Heart left ventricle (tissue), 16 donors: ENCODE results near the gene TMEM163. TPM values are rescaled to one million over a fixed set of nuclear protein-coding genes. Genes with fewer than 3 reads are reported as not detected.

Source experiments
- ATAC-seq, 4 donors: fragments of 200-7000 bp; cut with Tn5 transposase; one replicate each; pipeline ENCODE4 v1.9.1; 2020 to 2022; ENCODE audit warnings: moderate library complexity in 4 of 4, mild to moderate bottlenecking in 3 of 4, moderate number of reproducible peaks in 1 of 4
- DNase-seq, 5 donors: peaks; one replicate each; pipeline ENCODE4 v3.0.0-alpha.2; 2020
- H3K27ac ChIP-seq, 12 donors: fragments of 200-600 bp; sonication (generic) in 4 of 12; one replicate each; pipeline versions ENCODE4 v1.5.0 to v1.8.0; 2016 to 2022; ENCODE audit warnings: mild to moderate bottlenecking in 2 of 12
- H3K27me3 ChIP-seq, 9 donors: fragments of 200-600 bp; sonication (generic) in 2 of 9; one replicate each; pipeline versions ENCODE4 v1.5.1 to v1.8.0; 2016 to 2022; ENCODE audit warnings: mild to moderate bottlenecking in 3 of 9
- H3K36me3 ChIP-seq, 9 donors: fragments of 200-600 bp; sonication (generic) in 2 of 9; one replicate each; pipeline versions ENCODE4 v1.5.0 to v1.8.0; 2018 to 2022; ENCODE audit warnings: mild to moderate bottlenecking in 2 of 9
- H3K4me1 ChIP-seq, 12 donors: fragments of 200-600 bp; sonication (generic) in 4 of 12; one replicate each; pipeline versions ENCODE4 v1.5.0 to v1.8.0; 2016 to 2022; ENCODE audit warnings: mild to moderate bottlenecking in 3 of 12
- H3K4me3 ChIP-seq, 12 donors: fragments of 200-600 bp; sonication (generic) in 4 of 12; one replicate each; pipeline versions ENCODE4 v1.5.0 to v1.8.0; 2017 to 2022; ENCODE audit warnings: mild to moderate bottlenecking in 9 of 12, moderate library complexity in 4 of 12
- H3K9me3 ChIP-seq, 12 donors: fragments of 200-600 bp; sonication (generic) in 4 of 12; one replicate each; pipeline versions ENCODE4 v1.5.0 to v1.8.0; 2016 to 2022; ENCODE audit warnings: mild to moderate bottlenecking in 1 of 12
- POLR2A ChIP-seq, 2 donors: fragments of 450-650 bp; IDR thresholded peaks; one replicate each; pipeline ENCODE4 v1.6.1; 2017; ENCODE audit warnings: antibody characterized with exemption in 2 of 2, mild to moderate bottlenecking in 2 of 2, moderate library complexity in 2 of 2
- WGBS, 4 donors: extraction: QIAGEN DNeasy Blood & Tissue Kit in 2 of 4; methylation state at CpG; one replicate each; pipeline versions ENCODE4 v1.1.5 to v1.1.7; 2013 to 2018; 5-methylcytosine and 5-hydroxymethylcytosine counted together
- intact Hi-C, 10 donors: fragments of 100-400 bp; cut with DNase I; formaldehyde crosslinking; loops; one replicate each; pipeline versions ENCODE4 v1.11.1 to v1.14.2; 2022
- polyA plus RNA-seq, 2 donors: library from polyadenylated mRNA; stranded (reverse); fragments of 200-250 nt; gene quantifications; one replicate each; pipeline ENCODE4 v1.2.3, GENCODE V29; 2013
- total RNA-seq, 9 donors: library from RNA; depleted of rRNA in 2 of 9; stranded (reverse); fragments of >200 nt in 2 of 9; fragmentation: NEBNext Ultra II Directional in 3 of 9; extraction: Animal tissue kit (Norgen Biotek cat#: 25700) in 3 of 9; gene quantifications; one replicate each; pipeline versions ENCODE4 v1.1.0 to v1.2.4, GENCODE V29; 2016 to 2023
- TF ChIP-seq, protein P1 (sequence below), 12 donors: fragments of 200-600 bp; sonication (generic) in 4 of 12; IDR thresholded peaks; one replicate each; pipeline versions ENCODE4 v1.5.0 to v1.8.0; 2018 to 2022; ENCODE audit warnings: antibody characterized with exemption in 12 of 12, mild to moderate bottlenecking in 5 of 12
- donor health status: ischemic (EF 13 %, LVEDD 7.1; RV severe dilation, severe dysfunction).
- donor health status: healthy with polysubstance abuse.
- donor health status: DM: no; HTN: yes; CAD: no.
- donor health status: DM: no; HTN: no; CAD: no.
- donor health status: ischemic (EF 25% LVEDD 6.9; RV normal size, moderate dysfunction).
- donor health status: ischemic (EF 25% LVEDD 5.7; RV mildly dilated, moderate dysfunction).
- donor health status: healthy.
- donor health status: DM: yes; HTN: yes; CAD: no.
- donor health status: ischemic (EF 35%, LVEDD 5.7; RV mildly dilated, moderate dysfunction).
- donor health status: nonischemic (EF 11% LVEDD 7.7; RV severe dilation, severe dysfunction).
- donor health status: DM: yes; HTN: yes; CAD: no.
- donor health status: PGD.
- donor health status: ischemic (EF 29% LVEDD 5.4; RV normal size, mild dysfunction).
- donor health status: nonischemic (EF 23%, LVEDD 6.1; RV moderate dilation, normal function).

The TMEM163 gene
- total and polyA plus RNA-seq, 11 donors = 0.14 to 1.4 (median 0.47) TPM

DNA sequence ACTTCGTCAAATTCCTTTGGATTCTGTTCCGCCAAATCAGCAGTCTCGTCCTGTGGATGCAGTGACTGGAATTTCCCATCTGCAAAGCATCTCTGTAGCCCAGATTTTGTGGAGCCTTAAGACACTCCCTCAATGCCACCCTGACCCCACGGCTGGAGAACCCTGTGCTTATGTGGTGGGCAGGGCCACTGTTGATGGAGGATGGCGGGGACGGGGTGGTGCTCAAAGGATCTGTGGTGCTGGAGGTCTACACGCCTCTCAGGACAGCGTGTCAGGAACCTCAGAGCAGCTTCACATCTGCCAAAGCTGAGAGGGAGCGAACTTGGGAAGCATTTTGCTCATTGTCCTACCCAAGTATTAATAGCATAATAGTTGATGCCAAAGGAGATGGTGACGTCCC is 264.8 kb downstream of the TMEM163 start:
- 71 to 82% (median 79%) methylated on average over 10 of the region's 10 CpGs for WGBS, 4 donors
- Histone ChIP-seq H3K9me3 (no peaks in the 10 kb centered on the region), H3K4me1 (peaks cover 0 to 16% (median 0%) of the 10 kb centered on the region in 12 donors), H3K27me3 (no peaks in the 10 kb centered on the region), H3K27ac (no peak overlapping the region), H3K4me3 (no peak overlapping the region), H3K36me3 (peaks cover 0 to 16% (median 7%) of the 10 kb centered on the region in 9 donors)
- intact Hi-C loops = loop anchor here in 4 of 10 donors (5.0 to 10.0 kb wide), 3 partner anchors 77 to 569 kb away; no protein-coding TSS in a partner anchor
- peak in 1 of 4 donors; percentile 20 for ATAC-seq
- peak in 1 of 5 donors; percentile 11 for DNase-seq
- TF ChIP-seq POLR2A (IDR thresholded peaks at IDR 0.05) = no peak
- TF ChIP-seq, protein P1, sequence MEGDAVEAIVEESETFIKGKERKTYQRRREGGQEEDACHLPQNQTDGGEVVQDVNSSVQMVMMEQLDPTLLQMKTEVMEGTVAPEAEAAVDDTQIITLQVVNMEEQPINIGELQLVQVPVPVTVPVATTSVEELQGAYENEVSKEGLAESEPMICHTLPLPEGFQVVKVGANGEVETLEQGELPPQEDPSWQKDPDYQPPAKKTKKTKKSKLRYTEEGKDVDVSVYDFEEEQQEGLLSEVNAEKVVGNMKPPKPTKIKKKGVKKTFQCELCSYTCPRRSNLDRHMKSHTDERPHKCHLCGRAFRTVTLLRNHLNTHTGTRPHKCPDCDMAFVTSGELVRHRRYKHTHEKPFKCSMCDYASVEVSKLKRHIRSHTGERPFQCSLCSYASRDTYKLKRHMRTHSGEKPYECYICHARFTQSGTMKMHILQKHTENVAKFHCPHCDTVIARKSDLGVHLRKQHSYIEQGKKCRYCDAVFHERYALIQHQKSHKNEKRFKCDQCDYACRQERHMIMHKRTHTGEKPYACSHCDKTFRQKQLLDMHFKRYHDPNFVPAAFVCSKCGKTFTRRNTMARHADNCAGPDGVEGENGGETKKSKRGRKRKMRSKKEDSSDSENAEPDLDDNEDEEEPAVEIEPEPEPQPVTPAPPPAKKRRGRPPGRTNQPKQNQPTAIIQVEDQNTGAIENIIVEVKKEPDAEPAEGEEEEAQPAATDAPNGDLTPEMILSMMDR (IDR thresholded peaks at IDR 0.05) = no peak

DNA sequence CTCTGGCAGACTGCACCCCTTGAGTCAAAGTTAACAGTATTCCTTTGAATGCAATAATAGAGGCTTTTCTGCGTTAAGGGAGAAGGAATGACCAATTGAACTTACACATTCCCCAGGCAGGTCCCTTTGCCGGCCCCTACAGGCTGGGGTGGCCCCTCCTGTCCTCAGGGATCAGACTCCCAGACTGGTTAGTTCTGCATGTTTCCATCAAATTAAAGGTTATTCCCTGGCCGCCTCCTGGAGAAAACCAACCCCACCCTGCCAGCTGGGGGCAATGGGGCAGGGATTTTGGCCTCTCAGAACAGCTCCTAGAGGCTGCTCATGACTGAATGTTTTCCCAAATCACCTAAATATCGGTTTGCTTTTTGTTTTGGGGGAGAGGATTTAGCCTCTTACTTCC is 265.3 kb downstream of the TMEM163 start:
- Histone ChIP-seq H3K27me3 (no peaks in the 10 kb centered on the region), H3K27ac (no peak overlapping the region), H3K9me3 (no peaks in the 10 kb centered on the region), H3K4me3 (no peak overlapping the region), H3K36me3 (peaks cover 0 to 21% (median 12%) of the 10 kb centered on the region in 9 donors), H3K4me1 (peaks cover 0 to 16% (median 0%) of the 10 kb centered on the region in 12 donors)
- TF ChIP-seq POLR2A (IDR thresholded peaks at IDR 0.05) = no peak
- TF ChIP-seq, protein P1 (IDR thresholded peaks at IDR 0.05) = no peak
- WGBS, 4 donors = 81 to 85% (median 83%) methylated on average over 4 of the region's 4 CpGs
- no peak for ATAC-seq
- DNase-seq = peak in 1 of 5 donors; percentile 2
- intact Hi-C loops = loop anchor here in 4 of 10 donors (5.0 to 10.0 kb wide), 3 partner anchors 76 to 569 kb away; no protein-coding TSS in a partner anchor

DNA sequence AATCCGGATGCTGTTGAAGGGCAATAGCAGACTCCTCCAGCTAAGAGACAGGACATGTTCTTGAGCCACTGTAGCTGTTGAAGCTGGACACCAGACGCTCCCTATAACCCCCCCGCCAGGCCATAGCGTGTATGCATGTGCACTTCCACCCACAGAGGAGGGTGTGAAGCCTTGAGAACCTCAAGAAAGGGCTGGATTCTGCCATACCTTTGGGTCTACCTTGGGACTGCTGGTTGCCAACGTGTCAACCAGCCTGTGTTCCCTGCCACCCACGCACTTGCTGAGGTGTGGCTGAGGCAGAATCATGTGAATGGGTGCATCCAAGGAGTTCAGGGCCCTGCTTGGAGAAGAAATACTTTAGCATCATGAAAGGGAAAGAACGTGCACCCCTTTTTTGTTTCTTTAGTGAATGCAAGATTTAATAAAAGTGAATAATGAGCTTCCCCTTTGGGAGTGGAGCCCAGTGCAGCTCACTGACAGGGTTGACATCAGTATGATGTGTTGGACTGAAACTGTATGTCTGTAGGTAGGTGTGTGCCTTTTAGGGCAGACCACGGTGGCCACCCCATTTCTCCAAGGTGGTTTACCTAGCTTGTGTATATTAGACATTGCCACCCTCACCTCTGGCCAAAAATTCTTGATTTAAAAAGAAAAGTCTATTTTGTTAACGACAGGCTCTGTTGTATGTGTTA is 266.6 kb downstream of the TMEM163 start:
- peak in 1 of 5 donors; percentile 7 for DNase-seq
- Histone ChIP-seq H3K4me3 (no peak overlapping the region), H3K27ac (no peak overlapping the region), H3K27me3 (no peaks in the 10 kb centered on the region), H3K9me3 (no peaks in the 10 kb centered on the region), H3K4me1 (peaks cover 0 to 13% (median 0%) of the 10 kb centered on the region in 12 donors), H3K36me3 (peaks cover 0 to 30% (median 21%) of the 10 kb centered on the region in 9 donors)
- WGBS, 4 donors = 90 to 94% (median 91%) methylated on average over 9 of the region's 9 CpGs
- TF ChIP-seq, protein P1 (IDR thresholded peaks at IDR 0.05) = no peak
- no peak for TF ChIP-seq POLR2A (IDR thresholded peaks at IDR 0.05)
- no peak for ATAC-seq
- intact Hi-C loops = loop anchor here in 4 of 10 donors (5.0 to 10.0 kb wide), 3 partner anchors 75 to 567 kb away; no protein-coding TSS in a partner anchor

DNA sequence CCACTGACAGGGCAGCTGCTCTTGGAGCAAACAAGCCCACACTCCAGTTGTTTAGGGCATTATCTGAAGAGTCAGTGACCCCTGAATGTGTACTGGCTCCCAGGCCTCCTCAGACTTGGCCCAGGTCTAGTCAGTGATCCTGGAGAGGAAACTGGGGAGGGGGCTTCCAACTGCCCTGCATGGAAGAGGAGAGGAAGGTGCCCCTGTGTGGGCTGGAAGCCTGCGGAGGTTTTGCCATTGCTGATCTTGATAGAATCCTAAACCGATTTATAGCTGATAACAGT is 267.5 kb downstream of the TMEM163 start:
- Histone ChIP-seq H3K9me3 (no peaks in the 10 kb centered on the region), H3K27me3 (no peaks in the 10 kb centered on the region), H3K27ac (no peak overlapping the region), H3K36me3 (peaks cover 0 to 37% (median 21%) of the 10 kb centered on the region in 9 donors), H3K4me1 (peaks cover 0 to 15% (median 1%) of the 10 kb centered on the region in 12 donors), H3K4me3 (no peak overlapping the region)
- 40 to 87% (median 61%) methylated on average over 2 of the region's 2 CpGs for WGBS, 4 donors
- no peak for TF ChIP-seq POLR2A (IDR thresholded peaks at IDR 0.05)
- TF ChIP-seq, protein P1 (IDR thresholded peaks at IDR 0.05) = no peak
- intact Hi-C loops = loop anchor here in 6 of 10 donors (1.0 to 10.0 kb wide), 7 partner anchors 74 to 566 kb away; no protein-coding TSS in a partner anchor
- peak in 1 of 4 donors; percentile 2 for ATAC-seq
- peak in 1 of 5 donors; percentile 13 for DNase-seq
